ENCODE results near the gene SOX21.

The SOX21 gene

GRCh38 chr13:94716016-94716415, 3.7 kb upstream of the SOX21 start:
- Histone ChIP-seq H2AFZ (ENCODE audit: low read depth, low read length) (no peak overlapping the region), H3K4me3 (ENCODE audit: low read length) (peak overlapping the region; percentile 78), H3K27me3 (ENCODE audit: insufficient read depth, low read length) (no peaks in the 10 kb centered on the region), H3K4me1 (ENCODE audit: insufficient read depth, low read length) (peaks cover 24% of the 10 kb centered on the region), H3K36me3 (ENCODE audit: insufficient read depth, low read length) (peaks cover 3% of the 10 kb centered on the region), H3K9me3 (ENCODE audit: low read length) (no peaks in the 10 kb centered on the region)

GRCh38 chr13:94713561-94714182, 1.3 kb upstream of the SOX21 start:
- no peaks in the 10 kb centered on the region for H3K27me3 ChIP-seq (ENCODE audit: insufficient read depth, low read length)
- peaks cover 26% of the 10 kb centered on the region for H3K36me3 ChIP-seq (ENCODE audit: insufficient read depth, low read length)
- H2AFZ ChIP-seq (ENCODE audit: low read depth, low read length) = no peak overlapping the region

GRCh38 chr13:94712812-94713560, 641 bp upstream of the SOX21 start:
- Histone ChIP-seq H3K27me3 (ENCODE audit: insufficient read depth, low read length) (no peaks in the 10 kb centered on the region), H3K4me3 (ENCODE audit: low read length) (peak overlapping the region; percentile 78), H3K36me3 (ENCODE audit: insufficient read depth, low read length) (peaks cover 27% of the 10 kb centered on the region), H3K9me3 (ENCODE audit: low read length) (no peaks in the 10 kb centered on the region), H2AFZ (ENCODE audit: low read depth, low read length) (no peak overlapping the region), H3K4me1 (ENCODE audit: insufficient read depth, low read length) (peaks cover 28% of the 10 kb centered on the region)

More at GRCh38 chr13:94713561-94714182, 1.3 kb upstream of the SOX21 start:
- peaks cover 28% of the 10 kb centered on the region for H3K4me1 ChIP-seq (ENCODE audit: insufficient read depth, low read length)
- H3K9me3 ChIP-seq (ENCODE audit: low read length) = no peaks in the 10 kb centered on the region
- H3K4me3 ChIP-seq (ENCODE audit: low read length) = peak overlapping the region; percentile 78

GRCh38 chr13:94711561-94712286, 621 bp downstream of the SOX21 start:
- H3K27me3 ChIP-seq (ENCODE audit: insufficient read depth, low read length) = no peaks in the 10 kb centered on the region
- peaks cover 28% of the 10 kb centered on the region for H3K4me1 ChIP-seq (ENCODE audit: insufficient read depth, low read length)
- H2AFZ ChIP-seq (ENCODE audit: low read depth, low read length) = no peak overlapping the region
- H3K4me3 ChIP-seq (ENCODE audit: low read length) = peak overlapping the region; percentile 78
- H3K36me3 ChIP-seq (ENCODE audit: insufficient read depth, low read length) = peaks cover 27% of the 10 kb centered on the region
- H3K9me3 ChIP-seq (ENCODE audit: low read length) = no peaks in the 10 kb centered on the region

GRCh38 chr13:94710881-94711560, 1.3 kb downstream of the SOX21 start:
- peaks cover 27% of the 10 kb centered on the region for H3K36me3 ChIP-seq (ENCODE audit: insufficient read depth, low read length)
- H3K4me3 ChIP-seq (ENCODE audit: low read length) = peak overlapping the region; percentile 78
- no peaks in the 10 kb centered on the region for H3K27me3 ChIP-seq (ENCODE audit: insufficient read depth, low read length)
- peaks cover 25% of the 10 kb centered on the region for H3K4me1 ChIP-seq (ENCODE audit: insufficient read depth, low read length)
- no peak overlapping the region for H2AFZ ChIP-seq (ENCODE audit: low read depth, low read length)
- H3K9me3 ChIP-seq (ENCODE audit: low read length) = no peaks in the 10 kb centered on the region

GRCh38 chr13:94710065-94710781, 2.1 kb downstream of the SOX21 start:
- H3K4me1 ChIP-seq (ENCODE audit: insufficient read depth, low read length) = peaks cover 25% of the 10 kb centered on the region
- H3K27me3 ChIP-seq (ENCODE audit: insufficient read depth, low read length) = no peaks in the 10 kb centered on the region
- peak overlapping the region; percentile 78 for H3K4me3 ChIP-seq (ENCODE audit: low read length)
- no peak overlapping the region for H2AFZ ChIP-seq (ENCODE audit: low read depth, low read length)
- H3K36me3 ChIP-seq (ENCODE audit: insufficient read depth, low read length) = peaks cover 27% of the 10 kb centered on the region
- H3K9me3 ChIP-seq (ENCODE audit: low read length) = no peaks in the 10 kb centered on the region

GRCh38 chr13:94709001-94709834, 3.1 kb downstream of the SOX21 start:
- peak overlapping the region; percentile 78 for H3K4me3 ChIP-seq (ENCODE audit: low read length)

GRCh38 chr13:94708031-94708859, 4.1 kb downstream of the SOX21 start:
- Histone ChIP-seq H3K4me3 (ENCODE audit: low read length) (peak overlapping the region; percentile 78), H3K27me3 (ENCODE audit: insufficient read depth, low read length) (no peaks in the 10 kb centered on the region), H2AFZ (ENCODE audit: low read depth, low read length) (no peak overlapping the region), H3K9me3 (ENCODE audit: low read length) (peaks cover 9% of the 10 kb centered on the region), H3K4me1 (ENCODE audit: insufficient read depth, low read length) (peaks cover 18% of the 10 kb centered on the region), H3K36me3 (ENCODE audit: insufficient read depth, low read length) (peaks cover 27% of the 10 kb centered on the region)

More at GRCh38 chr13:94709001-94709834, 3.1 kb downstream of the SOX21 start:
- peaks cover 27% of the 10 kb centered on the region for H3K36me3 ChIP-seq (ENCODE audit: insufficient read depth, low read length)
- H3K27me3 ChIP-seq (ENCODE audit: insufficient read depth, low read length) = no peaks in the 10 kb centered on the region
- H3K4me1 ChIP-seq (ENCODE audit: insufficient read depth, low read length) = peaks cover 18% of the 10 kb centered on the region
- peaks cover 2% of the 10 kb centered on the region for H3K9me3 ChIP-seq (ENCODE audit: low read length)
- H2AFZ ChIP-seq (ENCODE audit: low read depth, low read length) = no peak overlapping the region

- Histone ChIP-seq H2AFZ (ENCODE audit: low read depth, low read length) (no peak overlapping the region), H3K36me3 (ENCODE audit: insufficient read depth, low read length) (peaks cover 27% of the 10 kb centered on the region), H3K4me3 (ENCODE audit: low read length) (peak overlapping the region; percentile 78), H3K9me3 (ENCODE audit: low read length) (peaks cover 9% of the 10 kb centered on the region), H3K4me1 (ENCODE audit: insufficient read depth, low read length) (peaks cover 18% of the 10 kb centered on the region), H3K27me3 (ENCODE audit: insufficient read depth, low read length) (no peaks in the 10 kb centered on the region)
Measured at GRCh38 chr13:94707400-94708021, 4.8 kb downstream of the SOX21 start.

- H3K4me1 ChIP-seq (ENCODE audit: insufficient read depth, low read length) = peaks cover 18% of the 10 kb centered on the region
- H3K9me3 ChIP-seq (ENCODE audit: low read length) = peaks cover 13% of the 10 kb centered on the region
- peaks cover 27% of the 10 kb centered on the region for H3K36me3 ChIP-seq (ENCODE audit: insufficient read depth, low read length)
- H2AFZ ChIP-seq (ENCODE audit: low read depth, low read length) = no peak overlapping the region
- H3K27me3 ChIP-seq (ENCODE audit: insufficient read depth, low read length) = no peaks in the 10 kb centered on the region
- peak overlapping the region; percentile 78 for H3K4me3 ChIP-seq (ENCODE audit: low read length)
Measured at GRCh38 chr13:94706843-94707399, 5.4 kb downstream of the SOX21 start.

Data from neuron (in vitro differentiated cells).